Brain microvascular endothelial cell (primary cell): Measurements from ENCODE around the gene ZSCAN20.
A peak's percentile ranks its signal among the peaks of the same experiment; 100 is the strongest.

Experiments
- DNase-seq: peaks from one replicate; pipeline ENCODE4 v3.0.0-alpha.2; 2020
- H3K27ac ChIP-seq: fragments of 250-450 bp; sonication (Bioruptor Pico); 2 replicates; pipeline ENCODE4 v1.5.1; 2020; ENCODE audit warnings: mild to moderate bottlenecking, moderate library complexity
- H3K27me3 ChIP-seq: fragments of 250-450 bp; sonication (Bioruptor Pico); replicated peaks from 2 replicates; pipeline ENCODE4 v1.5.1; 2020; ENCODE audit warnings: mild to moderate bottlenecking
- H3K36me3 ChIP-seq: fragments of 250-450 bp; sonication (Bioruptor Pico); replicated peaks from 2 replicates; pipeline ENCODE4 v1.5.1; 2020; ENCODE audit warnings: mild to moderate bottlenecking
- H3K4me3 ChIP-seq: 2 replicates; pipeline ENCODE4 v1.5.1; 2011; ENCODE audit warnings: low read depth, mild to moderate bottlenecking, control low read depth, low read length, moderate library complexity
- in situ Hi-C: cut with HindIII; loops from 2 replicates; pipeline ENCODE4 v1.10.0; 2017; ENCODE audit warnings: low sequenced_read_pairs, low pct_ligation_motif_present
- TF ChIP-seq, protein P1 (sequence below): IDR thresholded peaks from 2 replicates; pipeline ENCODE4 v1.5.1; 2011; ENCODE audit warnings: low read depth, mild to moderate bottlenecking, moderate library complexity, low read length, control low read depth, inconsistent platforms; ENCODE audit errors: missing control alignments

ZSCAN20 gene

DNA sequence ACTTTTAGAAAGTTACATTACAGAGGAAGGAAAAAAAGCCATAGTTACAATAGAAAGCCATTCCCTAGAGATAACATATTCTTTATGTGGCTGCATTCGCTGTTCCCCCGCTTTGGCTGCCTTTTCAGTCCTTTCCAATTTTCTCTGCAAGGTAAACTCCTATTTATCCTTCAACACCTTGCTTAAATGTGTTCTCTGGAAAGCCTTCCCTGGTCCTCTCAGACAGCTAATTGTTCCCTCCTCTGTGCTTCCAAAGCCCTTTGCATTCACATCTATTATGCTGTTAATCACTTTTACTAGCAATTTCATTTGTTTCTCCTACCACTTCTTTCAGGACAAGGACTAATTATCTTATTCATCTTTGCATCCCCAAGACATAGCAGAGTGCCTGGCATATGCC is 43.1 kb upstream of the ZSCAN20 start:
- H3K4me3 ChIP-seq, result peak overlapping the region; percentile 68

DNA sequence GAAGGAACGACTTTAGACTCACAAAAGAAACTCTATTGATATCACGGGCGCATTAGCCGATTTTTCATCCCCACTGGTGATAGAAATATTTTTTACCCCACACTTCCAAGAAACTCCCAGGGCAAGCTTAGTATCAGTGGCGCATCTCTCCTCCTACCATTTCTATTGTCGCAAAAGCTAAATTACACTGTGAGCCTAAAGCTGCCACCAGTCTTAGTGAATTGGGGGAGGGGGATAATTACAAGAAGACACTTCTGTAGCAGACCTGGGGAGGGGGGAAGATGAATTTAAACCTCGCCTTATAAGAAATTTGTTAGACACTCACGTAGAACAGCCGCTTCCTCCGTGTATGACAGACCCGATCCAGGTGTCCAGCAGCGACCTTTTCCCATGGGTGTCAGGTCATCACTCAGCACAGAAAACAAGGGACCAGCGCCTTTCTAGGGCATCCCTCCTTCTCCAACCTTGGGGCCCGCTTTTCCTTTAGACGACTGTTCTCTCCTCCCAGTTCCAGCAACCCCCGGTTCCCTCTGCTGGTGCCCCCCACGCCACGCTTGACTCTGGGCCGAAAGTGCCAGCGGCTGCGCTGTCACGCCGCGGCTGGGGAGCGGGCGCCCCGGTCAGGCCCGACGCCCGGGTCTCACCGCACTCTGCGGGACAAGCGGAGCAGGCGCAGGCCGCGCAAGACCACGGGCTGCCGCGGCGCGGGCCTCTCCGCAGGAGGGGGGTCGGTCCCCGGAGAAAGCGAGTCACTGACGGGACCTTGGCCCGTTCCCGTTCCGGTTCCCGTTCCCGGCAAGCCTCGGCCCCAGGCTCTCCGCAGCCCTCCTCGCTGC is 42.4 kb upstream of the ZSCAN20 start:
- TF ChIP-seq, protein P1, sequence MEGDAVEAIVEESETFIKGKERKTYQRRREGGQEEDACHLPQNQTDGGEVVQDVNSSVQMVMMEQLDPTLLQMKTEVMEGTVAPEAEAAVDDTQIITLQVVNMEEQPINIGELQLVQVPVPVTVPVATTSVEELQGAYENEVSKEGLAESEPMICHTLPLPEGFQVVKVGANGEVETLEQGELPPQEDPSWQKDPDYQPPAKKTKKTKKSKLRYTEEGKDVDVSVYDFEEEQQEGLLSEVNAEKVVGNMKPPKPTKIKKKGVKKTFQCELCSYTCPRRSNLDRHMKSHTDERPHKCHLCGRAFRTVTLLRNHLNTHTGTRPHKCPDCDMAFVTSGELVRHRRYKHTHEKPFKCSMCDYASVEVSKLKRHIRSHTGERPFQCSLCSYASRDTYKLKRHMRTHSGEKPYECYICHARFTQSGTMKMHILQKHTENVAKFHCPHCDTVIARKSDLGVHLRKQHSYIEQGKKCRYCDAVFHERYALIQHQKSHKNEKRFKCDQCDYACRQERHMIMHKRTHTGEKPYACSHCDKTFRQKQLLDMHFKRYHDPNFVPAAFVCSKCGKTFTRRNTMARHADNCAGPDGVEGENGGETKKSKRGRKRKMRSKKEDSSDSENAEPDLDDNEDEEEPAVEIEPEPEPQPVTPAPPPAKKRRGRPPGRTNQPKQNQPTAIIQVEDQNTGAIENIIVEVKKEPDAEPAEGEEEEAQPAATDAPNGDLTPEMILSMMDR, result no peak
- peak overlapping the region; percentile 60 for H3K27ac ChIP-seq
- DNase-seq, result no peak
- in situ Hi-C loops, result no loop called here
- no peaks in the 10 kb centered on the region for H3K27me3 ChIP-seq
- H3K4me3 ChIP-seq, result peak overlapping the region; percentile 68
- H3K36me3 ChIP-seq, result peaks cover 4% of the 10 kb centered on the region

More for the DNA sequence above, 43.1 kb upstream of the ZSCAN20 start:
- H3K27me3 ChIP-seq, result no peaks in the 10 kb centered on the region
- in situ Hi-C loops, result no loop called here
- H3K27ac ChIP-seq, result no peak overlapping the region
- TF ChIP-seq, protein P1, result no peak
- peaks cover 4% of the 10 kb centered on the region for H3K36me3 ChIP-seq
- no peak for DNase-seq

DNA sequence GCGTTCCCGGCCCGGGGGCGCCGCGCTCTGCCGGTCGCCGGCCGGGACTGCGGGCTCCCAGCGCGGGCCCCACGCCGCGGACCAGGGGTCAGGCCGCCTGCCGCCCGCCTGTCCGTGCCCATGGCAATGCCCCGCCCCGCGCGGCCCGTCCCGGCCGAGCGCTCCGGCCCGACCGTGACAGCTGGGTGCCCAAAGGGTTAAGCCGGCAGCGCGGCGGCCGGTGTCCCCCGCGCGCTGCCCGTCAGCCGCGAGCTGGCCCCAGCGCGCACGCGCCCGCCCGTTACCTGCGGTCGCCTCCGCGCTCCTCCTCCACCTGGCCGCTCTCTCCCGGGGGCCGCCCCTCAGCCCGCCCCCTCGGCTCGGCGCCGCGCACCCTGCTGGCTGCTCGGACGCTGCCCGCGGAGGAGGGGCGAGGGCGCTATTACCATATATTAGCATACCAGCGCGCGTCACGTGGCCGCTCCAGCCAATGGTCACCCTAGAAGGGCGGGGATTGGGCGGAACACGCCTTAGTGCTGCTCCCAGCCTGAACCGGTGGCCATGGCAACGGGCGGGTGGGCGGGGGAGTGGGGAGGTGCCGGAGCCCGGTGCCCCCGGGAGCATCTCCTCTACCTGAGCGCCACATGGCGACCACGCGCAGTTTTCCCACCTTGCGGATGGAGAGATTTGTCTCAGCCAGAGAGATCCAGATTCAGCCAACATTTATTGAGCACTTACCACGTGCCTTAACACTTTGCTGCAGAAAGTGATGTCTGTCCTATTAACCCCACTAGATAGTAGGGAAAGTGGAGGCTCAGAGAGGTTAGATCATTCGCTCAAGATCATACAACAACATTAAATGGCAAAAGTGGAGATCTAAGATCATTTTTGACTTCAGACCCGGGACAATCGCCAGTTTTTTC is 41.5 kb upstream of the ZSCAN20 start, which contains the start of gene PHC2:
Gene PHC2, minus strand, starts transcription at position 404 of the 902 bp plus-strand sequence. CDS start 55,556 bp downstream, outside the sequence.
- Histone ChIP-seq H3K4me3 (peak within 1 kb of the TSS; percentile 68), H3K27me3 (no peaks in the 10 kb centered on the region), H3K27ac (peak within 1 kb of the TSS; percentile 60), H3K36me3 (no peaks in the 10 kb centered on the region)
- in situ Hi-C loops, result no loop called here
- TF ChIP-seq, protein P1, result peak; percentile 36
- DNase-seq, result peak; percentile 98

DNA sequence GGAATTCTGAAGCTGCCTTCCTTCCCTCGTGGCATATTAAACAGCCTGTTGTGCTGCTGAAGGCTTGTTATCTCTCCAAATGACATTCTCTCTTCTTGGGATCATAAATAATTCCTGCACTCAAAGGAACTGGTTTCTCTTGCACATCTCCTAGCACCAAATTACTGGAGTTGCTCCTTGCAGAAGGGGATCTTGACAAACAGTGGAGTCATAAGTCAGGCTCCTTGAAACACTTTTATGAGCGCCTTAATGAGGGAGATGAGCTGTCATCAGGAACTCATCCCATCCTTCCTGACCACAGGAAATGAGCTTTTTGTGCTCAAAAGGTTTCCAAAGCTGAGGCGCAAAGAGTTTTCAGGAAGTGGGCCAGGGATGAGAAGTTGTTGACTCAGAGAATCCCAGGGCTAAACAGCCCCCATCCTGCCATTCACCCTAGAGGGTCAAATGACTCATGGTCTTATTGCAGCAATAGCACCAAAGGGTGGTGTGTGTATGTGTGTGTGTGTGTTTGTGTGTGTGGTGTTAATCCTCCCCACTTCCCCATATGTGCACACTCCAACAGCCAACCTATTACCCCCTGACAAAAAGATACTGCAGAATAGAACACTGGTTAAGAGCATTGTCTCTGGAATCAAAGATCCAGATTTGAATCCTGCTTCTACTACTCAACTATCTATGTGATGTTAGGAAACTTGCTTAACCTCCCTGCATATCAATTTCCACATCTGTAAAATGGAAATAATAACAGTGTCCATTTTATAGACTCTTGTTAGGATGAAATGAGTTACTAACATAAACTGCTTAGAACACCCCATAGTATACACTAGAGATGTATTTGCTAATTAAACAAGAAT is 38.7 kb upstream of the ZSCAN20 start:
- DNase-seq, result peak; percentile 97
- peak overlapping the region; percentile 58 for H3K27ac ChIP-seq
- H3K36me3 ChIP-seq, result no peaks in the 10 kb centered on the region
- no peak overlapping the region for H3K4me3 ChIP-seq
- in situ Hi-C loops, result no loop called here
- no peaks in the 10 kb centered on the region for H3K27me3 ChIP-seq
- TF ChIP-seq, protein P1, result no peak

DNA sequence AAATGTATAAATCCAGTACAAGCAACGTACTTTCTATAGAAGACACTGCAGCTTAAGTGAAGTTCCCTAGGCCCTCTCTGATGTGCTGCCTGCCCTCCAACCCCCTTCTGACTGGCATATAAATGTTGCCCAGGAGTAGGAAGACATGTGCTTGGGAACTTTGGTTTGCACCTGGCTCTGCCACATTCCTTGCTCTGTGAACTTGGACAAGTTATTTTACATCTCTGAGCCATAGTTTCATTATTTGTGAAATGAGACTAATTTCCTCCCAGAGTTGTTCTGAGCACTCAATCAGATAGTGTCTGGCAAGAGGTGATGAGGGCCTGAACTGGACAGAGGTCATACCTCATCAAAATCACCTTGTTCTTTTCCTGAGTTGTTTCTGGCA is 38.1 kb upstream of the ZSCAN20 start:
- no peaks in the 10 kb centered on the region for H3K36me3 ChIP-seq
- H3K4me3 ChIP-seq, result no peak overlapping the region
- in situ Hi-C loops, result no loop called here
- DNase-seq, result no peak
- no peaks in the 10 kb centered on the region for H3K27me3 ChIP-seq
- peak overlapping the region; percentile 58 for H3K27ac ChIP-seq
- TF ChIP-seq, protein P1, result no peak
